ENCODE data around the gene TCF4. TPM values are rescaled to one million over a fixed set of nuclear protein-coding genes. Genes with fewer than 3 reads are reported as not detected.

TCF4 gene
- total RNA-seq, 1 experiment from 2014 or later = 0.42 TPM

- ATAC-seq = no peak
- Histone ChIP-seq H3K9me3 (ENCODE audit: control insufficient read depth in 1 of 2, insufficient read depth in 1 of 2, low read depth in 1 of 2, low read length in 2 of 2) (peaks cover 4 to 21% of the 10 kb centered on the region in 2 experiments; a peak in 2 of 4 replicates), H3K9ac (ENCODE audit: low read length) (no peak overlapping the region), H3K4me2 (ENCODE audit: low read length) (no peak overlapping the region), H3K27me3 (ENCODE audit: insufficient read depth, low read length) (no peaks in the 10 kb centered on the region), H3K9me2 (ENCODE audit: insufficient read depth) (no peaks in the 10 kb centered on the region), H3K79me2 (ENCODE audit: insufficient read depth, low read length) (no peaks in the 10 kb centered on the region), H3K36me3 (ENCODE audit: control insufficient read depth in 1 of 2, insufficient read depth in 2 of 2, low read length in 2 of 2) (no peaks in the 10 kb centered on the region), H3K4me1 (ENCODE audit: control insufficient read depth in 1 of 2, insufficient read depth in 2 of 2, low read length in 2 of 2) (no peaks in the 10 kb centered on the region), H4K20me1 (ENCODE audit: insufficient read depth) (no peaks in the 10 kb centered on the region), H3K4me3 (replicated peaks in 1 of 2; ENCODE audit: low read depth in 1 of 2, low read length in 2 of 2) (no peak overlapping the region), H3K27ac (ENCODE audit: low read depth, low read length) (no peak overlapping the region), H2AFZ (ENCODE audit: low read depth, low read length, poor library complexity, severe bottlenecking) (no peak overlapping the region)
- BruUV-seq (replicated peaks) = no TSS peak
- intact Hi-C loops (cut with micrococcal nuclease) = no loop called here
- POLR2A ChIA-PET = no interaction called here
- RAD21 ChIA-PET (ENCODE audit: low non-redundant PET in 1 of 2, low total read pairs in 2 of 2, uncharacterized antibody in 2 of 2, unreplicated experiment in 2 of 2) = no interaction called here
- CTCF ChIA-PET = no interaction called here
- TF ChIP-seq EGR1 (IDR thresholded peaks at IDR 0.05; ENCODE audit: low read depth) (no peak), REST (IDR thresholded peaks at IDR 0.05; ENCODE audit: low read depth) (no peak), SIN3A (IDR thresholded peaks at IDR 0.05; ENCODE audit: low read depth) (no peak), SP1 (IDR thresholded peaks at IDR 0.05; ENCODE audit: low read depth) (no peak)
- no peak for DNase-seq (ENCODE audit: low read depth, low spot score)
Observed at GRCh38 chr18:55515941-55516710, 71.9 kb downstream of the TCF4 start.

DNA sequence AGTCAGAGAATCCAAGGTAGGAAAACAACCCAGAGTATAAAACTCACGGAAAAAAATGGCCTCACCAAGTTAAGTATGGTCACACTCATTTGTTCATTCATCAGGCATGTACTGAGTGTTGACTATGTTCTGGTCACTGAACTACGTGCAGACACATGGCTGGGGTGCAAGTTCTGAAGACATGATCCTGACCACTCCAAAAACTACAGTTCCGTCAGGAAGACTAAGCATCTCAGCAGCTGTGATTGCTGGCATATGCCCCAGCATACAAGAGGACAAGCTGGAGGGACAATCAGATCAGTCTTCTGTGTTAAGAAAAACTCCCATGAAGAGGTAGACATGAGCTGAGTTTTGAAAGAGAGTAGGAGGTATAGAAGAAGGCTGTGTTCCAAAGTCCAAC is 72.8 kb downstream of the TCF4 start:
- DNase-seq (ENCODE audit: low read depth, low spot score) = no peak
- no peak for ATAC-seq
- Histone ChIP-seq H3K9me2 (ENCODE audit: insufficient read depth) (no peaks in the 10 kb centered on the region), H3K4me3 (replicated peaks in 1 of 2; ENCODE audit: low read depth in 1 of 2, low read length in 2 of 2) (no peak overlapping the region), H4K20me1 (ENCODE audit: insufficient read depth) (no peaks in the 10 kb centered on the region; the same call in 1 of the 2 replicates), H3K27me3 (ENCODE audit: insufficient read depth, low read length) (no peaks in the 10 kb centered on the region), H3K79me2 (ENCODE audit: insufficient read depth, low read length) (no peaks in the 10 kb centered on the region), H2AFZ (ENCODE audit: low read depth, low read length, poor library complexity, severe bottlenecking) (no peak overlapping the region), H3K27ac (ENCODE audit: low read depth, low read length) (no peak overlapping the region), H3K9me3 (ENCODE audit: control insufficient read depth in 1 of 2, insufficient read depth in 1 of 2, low read depth in 1 of 2, low read length in 2 of 2) (peaks cover 4 to 21% of the 10 kb centered on the region in 2 experiments; a peak in 2 of 4 replicates), H3K4me2 (ENCODE audit: low read length) (no peak overlapping the region), H3K36me3 (ENCODE audit: control insufficient read depth in 1 of 2, insufficient read depth in 2 of 2, low read length in 2 of 2) (no peaks in the 10 kb centered on the region), H3K4me1 (ENCODE audit: control insufficient read depth in 1 of 2, insufficient read depth in 2 of 2, low read length in 2 of 2) (no peaks in the 10 kb centered on the region), H3K9ac (ENCODE audit: low read length) (no peak overlapping the region)
- POLR2A ChIA-PET = no interaction called here
- intact Hi-C loops (cut with micrococcal nuclease) = no loop called here
- TF ChIP-seq EZH2phosphoT487 (IDR thresholded peaks at IDR 0.05; ENCODE audit: borderline replicate concordance) (no peak), ATF3 (IDR thresholded peaks at IDR 0.05) (no peak), POLR2A (IDR thresholded peaks at IDR 0.05; ENCODE audit: borderline replicate concordance, extremely low read depth, insufficient read depth, insufficient read length) (no peak), ZFX (IDR thresholded peaks at IDR 0.05) (no peak)
- RAD21 ChIA-PET (ENCODE audit: low non-redundant PET in 1 of 2, low total read pairs in 2 of 2, uncharacterized antibody in 2 of 2, unreplicated experiment in 2 of 2) = no interaction called here
- CTCF ChIA-PET = no interaction called here
- no TSS peak for BruUV-seq (replicated peaks)
